Gastroesophageal sphincter (tissue), 4 donors: ENCODE results near the gene TTLL8. TPM values are rescaled to one million over a fixed set of nuclear protein-coding genes. Genes with fewer than 3 reads are reported as not detected.

Experiments used
- ATAC-seq: fragments of 150-250 bp; one replicate; pipeline ENCODE4 v1.9.1; 2016; ENCODE audit warnings: mild to moderate bottlenecking, moderate library complexity
- H3K27ac ChIP-seq, 4 donors: fragments of 200-600 bp; sonication (generic) in 3 of 4; 1 replicate in 3 of 4; 2 replicates in 1 of 4; pipeline ENCODE4 v1.5.1; 2016 to 2019
- H3K27me3 ChIP-seq: fragments of 200-600 bp; sonication (generic); one replicate; pipeline ENCODE4 v1.5.1; 2019
- H3K36me3 ChIP-seq, 2 donors: fragments of 200-600 bp; sonication (generic); one replicate each; pipeline ENCODE4 v1.5.1; 2019; ENCODE audit warnings: control low read depth in 1 of 2
- H3K4me1 ChIP-seq, 3 donors: fragments of 200-600 bp; sonication (generic); 1 replicate in 2 of 3; 2 replicates in 1 of 3; pipeline ENCODE4 v1.5.1; 2016 to 2019; ENCODE audit warnings: control low read depth in 2 of 3
- H3K4me3 ChIP-seq, 2 donors: fragments of 200-600 bp; sonication (generic); one replicate each; pipeline ENCODE4 v1.5.1; 2019; ENCODE audit warnings: mild to moderate bottlenecking in 1 of 2, moderate library complexity in 1 of 2
- H3K9me3 ChIP-seq, 3 donors: fragments of 200-600 bp; sonication (generic); one replicate each; pipeline ENCODE4 v1.5.1; 2017 to 2019; ENCODE audit warnings: control low read depth in 2 of 3
- EP300 ChIP-seq: sonication (generic); formaldehyde crosslinking; IDR thresholded peaks from one replicate; pipeline ENCODE4 v1.6.1; 2017; ENCODE audit warnings: antibody characterized with exemption, mild to moderate bottlenecking
- POLR2A ChIP-seq, 2 donors: fragments of 450-650 bp; IDR thresholded peaks; one replicate each; pipeline ENCODE4 v1.6.1; 2017; ENCODE audit warnings: antibody characterized with exemption in 2 of 2, mild to moderate bottlenecking in 2 of 2, moderate library complexity in 1 of 2
- POLR2AphosphoS5 ChIP-seq: sonication (generic); formaldehyde crosslinking; IDR thresholded peaks from one replicate; pipeline ENCODE4 v1.6.1; 2017; ENCODE audit warnings: antibody characterized with exemption
- WGBS, 2 donors: methylation state at CpG; one replicate each; pipeline ENCODE4 v1.1.5; 2018; ENCODE audit warnings: low coverage in 1 of 2; 5-methylcytosine and 5-hydroxymethylcytosine counted together
- total RNA-seq, 4 donors: library from RNA; depleted of rRNA; stranded (reverse); fragments of >200 nt; gene quantifications; one replicate each; pipeline ENCODE4 v1.1.0, GENCODE V29; 2016
- TF ChIP-seq, protein P1 (sequence below), 4 experiments: fragments of 200-600 bp in 2 of 4; fragments of 450-650 bp in 2 of 4; sonication (generic) in 1 of 4; IDR thresholded peaks; one replicate each; pipeline ENCODE4 v1.5.1; 2017 to 2019; ENCODE audit warnings: antibody characterized with exemption in 4 of 4, mild to moderate bottlenecking in 2 of 4, moderate library complexity in 2 of 4

Gene TTLL8
- total RNA-seq, 4 donors from 2014 or later: not detected

- Histone ChIP-seq H3K27me3 (peaks cover 54% of the 10 kb centered on the region), H3K36me3 (no peaks in the 10 kb centered on the region), H3K9me3 (no peaks in the 10 kb centered on the region), H3K4me1 (peaks cover 0 to 16% (median 0%) of the 10 kb centered on the region in 3 donors), H3K4me3 (no peak overlapping the region), H3K27ac (no peak overlapping the region)
- 80% methylated on average over 1 of the region's 16 CpGs; no CpG with 5 or more reads in 1 of the 2 donors for WGBS, 2 donors
- TF ChIP-seq, protein P1, sequence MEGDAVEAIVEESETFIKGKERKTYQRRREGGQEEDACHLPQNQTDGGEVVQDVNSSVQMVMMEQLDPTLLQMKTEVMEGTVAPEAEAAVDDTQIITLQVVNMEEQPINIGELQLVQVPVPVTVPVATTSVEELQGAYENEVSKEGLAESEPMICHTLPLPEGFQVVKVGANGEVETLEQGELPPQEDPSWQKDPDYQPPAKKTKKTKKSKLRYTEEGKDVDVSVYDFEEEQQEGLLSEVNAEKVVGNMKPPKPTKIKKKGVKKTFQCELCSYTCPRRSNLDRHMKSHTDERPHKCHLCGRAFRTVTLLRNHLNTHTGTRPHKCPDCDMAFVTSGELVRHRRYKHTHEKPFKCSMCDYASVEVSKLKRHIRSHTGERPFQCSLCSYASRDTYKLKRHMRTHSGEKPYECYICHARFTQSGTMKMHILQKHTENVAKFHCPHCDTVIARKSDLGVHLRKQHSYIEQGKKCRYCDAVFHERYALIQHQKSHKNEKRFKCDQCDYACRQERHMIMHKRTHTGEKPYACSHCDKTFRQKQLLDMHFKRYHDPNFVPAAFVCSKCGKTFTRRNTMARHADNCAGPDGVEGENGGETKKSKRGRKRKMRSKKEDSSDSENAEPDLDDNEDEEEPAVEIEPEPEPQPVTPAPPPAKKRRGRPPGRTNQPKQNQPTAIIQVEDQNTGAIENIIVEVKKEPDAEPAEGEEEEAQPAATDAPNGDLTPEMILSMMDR (IDR thresholded peaks at IDR 0.05): no peak
- no peak for TF ChIP-seq EP300
- no peak for ATAC-seq
These were observed 48.8 kb downstream of the TTLL8 start for GRCh38 chr22:50009251-50009650.

- WGBS, 2 donors: 64 to 80% methylated on average over 8 to 12 of the region's 24 CpGs
- Histone ChIP-seq H3K4me3 (no peak overlapping the region), H3K4me1 (peaks cover 0 to 13% (median 0%) of the 10 kb centered on the region in 3 donors), H3K27me3 (peaks cover 46% of the 10 kb centered on the region), H3K36me3 (no peaks in the 10 kb centered on the region), H3K9me3 (no peaks in the 10 kb centered on the region), H3K27ac (no peak overlapping the region)
- TF ChIP-seq, protein P1 (IDR thresholded peaks at IDR 0.05): no peak
- TF ChIP-seq EP300 (no peak), POLR2A (IDR thresholded peaks at IDR 0.05) (no peak), POLR2AphosphoS5 (no peak)
- no peak for ATAC-seq
These were observed 49.7 kb downstream of the TTLL8 start for GRCh38 chr22:50008151-50009040.

DNA sequence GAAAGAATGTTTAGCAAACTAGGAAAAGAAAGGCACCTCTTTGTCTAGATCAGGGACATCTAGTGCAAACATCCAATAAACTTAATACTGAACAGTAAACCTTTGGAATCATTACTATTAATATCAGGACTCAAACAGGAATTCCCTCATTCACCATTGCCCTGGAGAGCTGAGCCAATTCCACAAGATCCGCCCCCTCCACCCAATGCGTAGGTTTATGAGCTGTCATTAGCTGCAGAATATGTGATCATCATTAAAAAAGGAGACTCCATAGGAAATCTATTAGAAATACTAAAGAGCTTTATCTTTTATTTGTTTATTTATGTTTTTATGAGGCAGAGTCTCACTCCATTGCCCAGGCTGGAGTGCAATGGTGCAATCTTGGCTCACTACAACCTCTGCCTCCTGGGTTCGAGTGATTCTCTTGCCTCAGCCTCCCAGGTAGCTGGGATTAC lies 51.0 kb downstream of the TTLL8 start:
- H3K27me3 ChIP-seq: peaks cover 42% of the 10 kb centered on the region
- ATAC-seq: no peak
- 76 to 85% methylated on average over 3 of the region's 3 CpGs for WGBS, 2 donors
- no peaks in the 10 kb centered on the region for H3K36me3 ChIP-seq
- no peak for TF ChIP-seq POLR2A (IDR thresholded peaks at IDR 0.05)
- TF ChIP-seq, protein P1 (IDR thresholded peaks at IDR 0.05): no peak
- TF ChIP-seq EP300: no peak
- TF ChIP-seq POLR2AphosphoS5: no peak
- H3K9me3 ChIP-seq: no peaks in the 10 kb centered on the region
- H3K4me3 ChIP-seq: no peak overlapping the region
- H3K27ac ChIP-seq: no peak overlapping the region
- H3K4me1 ChIP-seq: peaks cover 0 to 13% (median 0%) of the 10 kb centered on the region in 3 donors

DNA sequence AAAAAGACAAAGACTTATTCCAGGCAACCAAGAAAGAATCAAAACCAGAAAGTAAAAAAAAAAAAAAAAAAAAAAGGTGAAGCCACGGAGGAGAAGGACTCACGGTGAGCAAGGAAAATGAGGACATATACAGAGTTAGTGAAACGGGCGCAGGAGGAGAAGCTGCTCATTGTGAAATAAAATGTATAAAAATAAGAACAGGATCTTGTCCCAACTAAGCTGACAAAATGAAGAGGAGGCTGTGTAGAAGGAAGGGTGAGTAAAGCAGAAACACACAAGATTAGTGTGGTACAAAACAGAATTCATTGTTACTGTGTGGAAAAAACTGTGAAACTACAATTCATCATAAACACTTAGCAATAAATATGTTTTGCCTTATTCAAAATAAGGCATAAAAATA lies 53.2 kb downstream of the TTLL8 start:
- peaks cover 0 to 2% (median 0%) of the 10 kb centered on the region in 3 donors for H3K4me1 ChIP-seq
- TF ChIP-seq, protein P1 (IDR thresholded peaks at IDR 0.05): no peak
- TF ChIP-seq POLR2AphosphoS5: no peak
- TF ChIP-seq EP300: no peak
- no peak for TF ChIP-seq POLR2A (IDR thresholded peaks at IDR 0.05)
- no peaks in the 10 kb centered on the region for H3K36me3 ChIP-seq
- H3K27ac ChIP-seq: no peak overlapping the region
- no peaks in the 10 kb centered on the region for H3K9me3 ChIP-seq
- peaks cover 40% of the 10 kb centered on the region for H3K27me3 ChIP-seq
- no peak for ATAC-seq
- 65 to 77% methylated on average over 4 of the region's 4 CpGs for WGBS, 2 donors
- no peak overlapping the region for H3K4me3 ChIP-seq

DNA sequence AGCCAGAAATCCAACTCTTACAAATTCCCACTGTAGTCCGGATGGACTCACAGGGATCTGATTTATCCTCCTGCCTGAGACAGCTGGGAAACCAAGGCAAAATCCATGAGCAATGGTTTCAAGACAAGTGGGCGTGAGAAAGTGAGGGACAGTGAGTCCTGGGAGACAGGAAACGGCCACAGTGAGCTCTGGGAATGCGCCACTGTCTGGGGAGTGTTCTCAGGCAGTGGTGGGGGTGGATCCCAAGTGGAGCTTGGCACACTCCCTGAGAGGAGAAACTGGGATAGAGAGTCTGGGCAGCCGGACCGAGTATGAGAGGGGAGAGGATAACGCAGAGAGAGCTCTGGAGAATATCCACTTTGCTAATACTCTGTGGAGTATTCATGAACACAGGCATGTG lies 55.3 kb downstream of the TTLL8 start:
- Histone ChIP-seq H3K36me3 (no peaks in the 10 kb centered on the region), H3K4me3 (no peak overlapping the region), H3K9me3 (no peaks in the 10 kb centered on the region), H3K27me3 (peaks cover 51% of the 10 kb centered on the region), H3K4me1 (peaks cover 0 to 12% (median 0%) of the 10 kb centered on the region in 3 donors), H3K27ac (no peak overlapping the region)
- 53 to 83% methylated on average over 5 to 6 of the region's 7 CpGs for WGBS, 2 donors
- no peak for ATAC-seq
- TF ChIP-seq POLR2AphosphoS5 (no peak), EP300 (no peak), POLR2A (IDR thresholded peaks at IDR 0.05) (no peak)
- TF ChIP-seq, protein P1 (IDR thresholded peaks at IDR 0.05): no peak
